IMR-90 (cell line): ENCODE measurements around the gene ZNG1A. TPM values are rescaled to one million over a fixed set of nuclear protein-coding genes. Genes with fewer than 3 reads are reported as not detected.

Experiments used
- ATAC-seq: fragments of 200-7000 bp; cut with Tn5 transposase; 2 replicates; pipeline ENCODE4 v1.9.1; 2020; ENCODE audit warnings: low read depth, mild to moderate bottlenecking, moderate library complexity
- BruUV-seq: library from RNA; stranded (reverse); fragments of 400-500 nt; replicated peaks from 2 replicates; lab custom pipeline; 2021; lab: Mats Ljungman, UMichigan
- CTCF ChIA-PET: fragments of 300-600 bp; formaldehyde crosslinking; extraction: SDS; loops from one replicate; lab custom pipeline; 2021; ENCODE audit warnings: antibody characterized with exemption; lab: Yijun Ruan, JAX
- POLR2A ChIA-PET: fragments of 300-600 bp; sonication (Branson Sonifier 250); formaldehyde crosslinking; loops from one replicate; lab custom pipeline; 2022; ENCODE audit warnings: antibody characterized with exemption; ENCODE audit not compliant: unreplicated experiment; lab: Charles Lee
- DNase-seq: peaks from one replicate; pipeline ENCODE4 v3.0.0; 2013
- H2AFZ ChIP-seq: replicated peaks from 2 replicates; pipeline ENCODE3; 2013; ENCODE audit warnings: low read length, mild to moderate bottlenecking; ENCODE audit not compliant: poor library complexity
- H2AK5ac ChIP-seq: 2 replicates; pipeline ENCODE4 v1.6.1; 2013; ENCODE audit warnings: low read depth, low read length, inconsistent platforms
- H2AK9ac ChIP-seq: replicated peaks from 2 replicates; pipeline ENCODE3; 2013; ENCODE audit warnings: mild to moderate bottlenecking, low read depth, low read length, moderate library complexity; ENCODE audit not compliant: poor library complexity
- H2BK120ac ChIP-seq: 2 replicates; pipeline ENCODE4 v1.6.1; 2013; ENCODE audit warnings: low read depth, low read length, inconsistent platforms
- H2BK15ac ChIP-seq: 3 replicates; pipeline ENCODE4 v1.6.1; 2013; ENCODE audit warnings: low read depth, low read length, inconsistent platforms
- H2BK20ac ChIP-seq: 2 replicates; pipeline ENCODE4 v1.6.1; 2013; ENCODE audit warnings: low read depth, mild to moderate bottlenecking, inconsistent platforms, low read length, moderate library complexity
- H2BK5ac ChIP-seq: 2 replicates; pipeline ENCODE4 v1.6.1; 2013; ENCODE audit warnings: mild to moderate bottlenecking, low read depth, low read length, inconsistent platforms; ENCODE audit not compliant: poor library complexity, severe bottlenecking
- H3K14ac ChIP-seq: replicated peaks from 2 replicates; pipeline ENCODE4 v1.6.1; 2013; ENCODE audit warnings: low read depth, low read length, inconsistent platforms
- H3K18ac ChIP-seq: 2 replicates; pipeline ENCODE4 v1.6.1; 2013; ENCODE audit warnings: low read depth, low read length, control low read depth
- H3K23ac ChIP-seq: 2 replicates; pipeline ENCODE4 v1.6.1; 2013; ENCODE audit warnings: low read depth, low read length, inconsistent platforms
- H3K27ac ChIP-seq: 2 replicates; pipeline ENCODE4 v1.5.1; 2013; ENCODE audit warnings: mild to moderate bottlenecking, control low read depth, low read length; ENCODE audit not compliant: insufficient read depth
- H3K27me3 ChIP-seq: 2 replicates; pipeline ENCODE4 v1.6.1; 2013; ENCODE audit warnings: low read length; ENCODE audit not compliant: control insufficient read depth, insufficient read depth
- H3K36me3 ChIP-seq: 2 replicates; pipeline ENCODE4 v1.6.1; 2013; ENCODE audit warnings: low read length, mixed read lengths; ENCODE audit not compliant: control insufficient read depth, insufficient read depth
- H3K4ac ChIP-seq: 2 replicates; pipeline ENCODE4 v1.6.1; 2013; ENCODE audit warnings: low read depth, low read length, inconsistent platforms
- H3K4me1 ChIP-seq: 2 replicates; pipeline ENCODE4 v1.6.1; 2013; ENCODE audit warnings: low read length, mixed read lengths; ENCODE audit not compliant: control insufficient read depth, insufficient read depth
- H3K4me2 ChIP-seq: 2 replicates; pipeline ENCODE4 v1.6.1; 2013; ENCODE audit warnings: low read depth, mild to moderate bottlenecking, control low read depth, low read length, moderate library complexity
- H3K4me3 ChIP-seq: 2 replicates; pipeline ENCODE4 v1.5.1; 2013; ENCODE audit warnings: low read depth, mild to moderate bottlenecking, control low read depth, low read length, moderate library complexity; ENCODE audit not compliant: insufficient read depth
- H3K56ac ChIP-seq: 2 replicates; pipeline ENCODE4 v1.6.1; 2013; ENCODE audit warnings: low read length, inconsistent platforms; ENCODE audit not compliant: insufficient read depth; ENCODE audit errors: extremely low read depth
- H3K79me1 ChIP-seq, 2 experiments: 2 replicates each; pipeline ENCODE4 v1.6.1; 2013; ENCODE audit warnings: low read length in 2 of 2, inconsistent platforms in 1 of 2, low read depth in 1 of 2
- H3K9ac ChIP-seq: 2 replicates; pipeline ENCODE4 v1.6.1; 2013; ENCODE audit warnings: low read depth, low read length, control low read depth
- H3K9me1 ChIP-seq: 2 replicates; pipeline ENCODE4 v1.6.1; 2013; ENCODE audit warnings: low read length, inconsistent platforms; ENCODE audit not compliant: insufficient read depth
- H3K9me3 ChIP-seq: 2 replicates; pipeline ENCODE4 v1.6.1; 2013; ENCODE audit warnings: low read length; ENCODE audit not compliant: control insufficient read depth, insufficient read depth
- H4K20me1 ChIP-seq: 2 replicates; pipeline ENCODE4 v1.6.1; 2013; ENCODE audit warnings: low read length, inconsistent platforms; ENCODE audit not compliant: insufficient read depth
- H4K5ac ChIP-seq: 2 replicates; pipeline ENCODE4 v1.6.1; 2013; ENCODE audit warnings: mild to moderate bottlenecking, low read depth, low read length, control low read depth
- H4K8ac ChIP-seq, 2 experiments: 2 replicates each; pipeline ENCODE4 v1.6.1; 2013; ENCODE audit warnings: low read depth in 2 of 2, low read length in 2 of 2, control low read depth in 1 of 2, inconsistent platforms in 1 of 2
- H4K91ac ChIP-seq: 2 replicates; pipeline ENCODE4 v1.6.1; 2013; ENCODE audit warnings: low read depth, low read length, inconsistent platforms; ENCODE audit not compliant: insufficient read depth
- CHD1 ChIP-seq: IDR thresholded peaks from 2 replicates; pipeline ENCODE4 v1.6.1; 2012; ENCODE audit warnings: low read depth, low read length, improper control_type of control experiment
- CTCF ChIP-seq: conservative IDR thresholded peaks from 2 replicates; pipeline ENCODE4 v1.5.1; 2012; ENCODE audit warnings: mild to moderate bottlenecking, low read depth, low read length, improper control_type of control experiment
- RAD21 ChIP-seq: IDR thresholded peaks from 2 replicates; pipeline ENCODE4 v1.6.1; 2012; ENCODE audit warnings: low read length, improper control_type of control experiment
- RFX5 ChIP-seq: IDR thresholded peaks from 2 replicates; pipeline ENCODE4 v1.8.0; 2012; ENCODE audit warnings: low read depth, mild to moderate bottlenecking, low read length, moderate library complexity
- SMC3 ChIP-seq: fragments of 150-350 bp; IDR thresholded peaks from 2 replicates; pipeline ENCODE4 v1.6.1; 2016; ENCODE audit warnings: low read depth, mild to moderate bottlenecking, antibody characterized with exemption, low read length, moderate library complexity
- WGBS, 2 experiments: methylation state at CpG; one replicate each; pipeline versions ENCODE4 v1.1.5 to v1.1.7; 2013; ENCODE audit warnings: missing lambda C conversion rate in 2 of 2; ENCODE audit not compliant: insufficient read length in 1 of 2; ENCODE audit errors: extremely low coverage in 2 of 2; 5-methylcytosine and 5-hydroxymethylcytosine counted together
- dilution Hi-C: fragments of 300-500 bp; cut with HindIII; formaldehyde crosslinking; loops from one replicate; pipeline ENCODE4 v1.14.3; 2018; ENCODE audit warnings: low sequenced_read_pairs; ENCODE audit not compliant: unreplicated experiment
- in situ Hi-C: fragments of 300-500 bp; cut with MboI; formaldehyde crosslinking; loops from 3 replicates; pipeline ENCODE4 v1.14.3; 2019; ENCODE audit warnings: low sequenced_read_pairs, inconsistent platforms, mixed read lengths
- intact Hi-C: fragments of 100-400 bp; cut with micrococcal nuclease; formaldehyde crosslinking; loops from 2 replicates; pipeline ENCODE4 v1.10.0; 2022
- polyA plus RNA-seq, 3 experiments: library from polyadenylated mRNA; depleted of rRNA; stranded (reverse); fragments of >200 nt; gene quantifications; 2 replicates each; pipeline ENCODE4 v1.2.3, GENCODE V29; 2012; ENCODE audit warnings: low replicate concordance in 1 of 3
- total RNA-seq: library from RNA; depleted of rRNA; stranded (reverse); fragments of >200 nt; gene quantifications from 2 replicates; pipeline ENCODE4 v1.2.3, GENCODE V29; 2012

The ZNG1A gene
- total and polyA plus RNA-seq, 2 of the 4 experiments (the other 2 are of a cell fraction): 12.2 to 12.4 TPM

- Histone ChIP-seq H2BK5ac (no peak overlapping the region), H4K5ac (no peak overlapping the region), H3K27me3 (peaks cover 19% of the 10 kb centered on the region), H2AFZ (no peak overlapping the region), H3K27ac (no peak overlapping the region), H4K91ac (no peak overlapping the region), H3K9ac (no peak overlapping the region), H3K4me3 (no peak overlapping the region), H3K56ac (no peak overlapping the region), H3K14ac (no peak overlapping the region), H3K4ac (no peak overlapping the region), H3K4me2 (no peak overlapping the region), H3K9me3 (no peaks in the 10 kb centered on the region), H3K23ac (no peak overlapping the region), H3K36me3 (no peaks in the 10 kb centered on the region), H4K20me1 (no peaks in the 10 kb centered on the region), H2AK5ac (no peak overlapping the region), H3K79me1 (no peaks in the 10 kb centered on the region), H4K8ac (no peak overlapping the region), H2BK20ac (no peak overlapping the region), H2AK9ac (no peak overlapping the region), H3K18ac (no peak overlapping the region), H2BK15ac (no peak overlapping the region), H2BK120ac (no peak overlapping the region), H3K9me1 (no peaks in the 10 kb centered on the region), H3K4me1 (no peaks in the 10 kb centered on the region)
- 58% methylated on average over 3 of the region's 7 CpGs; no CpG with 5 or more reads in 1 of the 2 experiments for WGBS, 2 experiments
- intact Hi-C loops (no loop called here), in situ Hi-C loops (no loop called here), dilution Hi-C loops (no loop called here)
- TF ChIP-seq CTCF: no peak
- no peak for TF ChIP-seq SMC3
- TF ChIP-seq CHD1: no peak
- TF ChIP-seq RFX5: no peak
- TF ChIP-seq RAD21: no peak
- ATAC-seq (no peak), DNase-seq (no peak)
- no TSS peak for BruUV-seq
- ChIA-PET CTCF (no interaction called here), POLR2A (no interaction called here)
Observed at GRCh38 chr9:211036-211435, 32.2 kb upstream of the ZNG1A start.
